ENCODE measurements around the gene SELENOM.
A peak's percentile ranks its signal among the peaks of the same experiment; 100 is the strongest.
"Not testable (repeated sequence)": the region's sequence is repeated elsewhere in the genome, so short reads cannot be mapped to it uniquely, and the experiment has no call there.

Gene SELENOM

GRCh38 chr22:31089160-31090100 lies 17.9 kb downstream of the SELENOM start:
- peak; percentile 20 for DNase-seq

- no peak for DNase-seq
Observed at GRCh38 chr22:31088233-31088986, 19.0 kb downstream of the SELENOM start.

- DNase-seq: no peak
Observed at GRCh38 chr22:31087744-31088215, 19.6 kb downstream of the SELENOM start.

GRCh38 chr22:31086703-31087330 lies 20.6 kb downstream of the SELENOM start:
- no peak for DNase-seq

- no peak for DNase-seq
Observed at GRCh38 chr22:31085928-31086327, 21.4 kb downstream of the SELENOM start.

GRCh38 chr22:31085493-31085824 lies 21.9 kb downstream of the SELENOM start:
- DNase-seq: no peak

- DNase-seq: no peak
Observed at GRCh38 chr22:31084811-31085492, 22.4 kb downstream of the SELENOM start.

GRCh38 chr22:31083923-31084810 lies 23.2 kb downstream of the SELENOM start:
- no peak for DNase-seq

- DNase-seq: no peak
Observed at GRCh38 chr22:31083377-31083768, 24.0 kb downstream of the SELENOM start.

- DNase-seq: peak; percentile 33
Observed at GRCh38 chr22:31082606-31083376, 24.6 kb downstream of the SELENOM start.

GRCh38 chr22:31081963-31082605 lies 25.3 kb downstream of the SELENOM start:
- DNase-seq: no peak

GRCh38 chr22:31080848-31081649 lies 26.3 kb downstream of the SELENOM start, which contains the start of gene SMTN:
SMTN (plus strand) TSS chr22:31081318; CDS start chr22:31083259, 1,941 bp downstream.
- peak; percentile 59 for DNase-seq

- no peak for DNase-seq
Observed at GRCh38 chr22:31080164-31080847, 27.1 kb downstream of the SELENOM start.

- DNase-seq: no peak
Observed at GRCh38 chr22:31079095-31079642, 28.2 kb downstream of the SELENOM start.

GRCh38 chr22:31078389-31078788 lies 29.0 kb downstream of the SELENOM start:
- not testable (repeated sequence) for DNase-seq

GRCh38 chr22:31077681-31078080 lies 29.7 kb downstream of the SELENOM start:
- no peak for DNase-seq

GRCh38 chr22:31075961-31076360 lies 31.4 kb downstream of the SELENOM start:
- DNase-seq: no peak

- not testable (repeated sequence) for DNase-seq
Observed at GRCh38 chr22:31073545-31074145, 33.7 kb downstream of the SELENOM start.
